NB4 (cell line): ENCODE data around the gene ZNF598.

Experiments used
- MYC ChIP-seq: IDR thresholded peaks from 2 replicates; pipeline ENCODE4 v1.6.1; 2011; ENCODE audit warnings: low read depth, low read length
- POLR2A ChIP-seq: IDR thresholded peaks from 2 replicates; pipeline ENCODE4 v1.6.1; 2011; ENCODE audit warnings: mild to moderate bottlenecking; ENCODE audit not compliant: insufficient read length; ENCODE audit errors: extremely low read depth
- TF ChIP-seq, protein P1 (sequence below): IDR thresholded peaks from one replicate; pipeline ENCODE4 v1.5.1; 2012; ENCODE audit warnings: low read depth, low read length
- TF ChIP-seq, protein P2 (sequence below): IDR thresholded peaks from 2 replicates; pipeline ENCODE4 v1.6.1; 2011; ENCODE audit warnings: low read depth, low read length

DNA sequence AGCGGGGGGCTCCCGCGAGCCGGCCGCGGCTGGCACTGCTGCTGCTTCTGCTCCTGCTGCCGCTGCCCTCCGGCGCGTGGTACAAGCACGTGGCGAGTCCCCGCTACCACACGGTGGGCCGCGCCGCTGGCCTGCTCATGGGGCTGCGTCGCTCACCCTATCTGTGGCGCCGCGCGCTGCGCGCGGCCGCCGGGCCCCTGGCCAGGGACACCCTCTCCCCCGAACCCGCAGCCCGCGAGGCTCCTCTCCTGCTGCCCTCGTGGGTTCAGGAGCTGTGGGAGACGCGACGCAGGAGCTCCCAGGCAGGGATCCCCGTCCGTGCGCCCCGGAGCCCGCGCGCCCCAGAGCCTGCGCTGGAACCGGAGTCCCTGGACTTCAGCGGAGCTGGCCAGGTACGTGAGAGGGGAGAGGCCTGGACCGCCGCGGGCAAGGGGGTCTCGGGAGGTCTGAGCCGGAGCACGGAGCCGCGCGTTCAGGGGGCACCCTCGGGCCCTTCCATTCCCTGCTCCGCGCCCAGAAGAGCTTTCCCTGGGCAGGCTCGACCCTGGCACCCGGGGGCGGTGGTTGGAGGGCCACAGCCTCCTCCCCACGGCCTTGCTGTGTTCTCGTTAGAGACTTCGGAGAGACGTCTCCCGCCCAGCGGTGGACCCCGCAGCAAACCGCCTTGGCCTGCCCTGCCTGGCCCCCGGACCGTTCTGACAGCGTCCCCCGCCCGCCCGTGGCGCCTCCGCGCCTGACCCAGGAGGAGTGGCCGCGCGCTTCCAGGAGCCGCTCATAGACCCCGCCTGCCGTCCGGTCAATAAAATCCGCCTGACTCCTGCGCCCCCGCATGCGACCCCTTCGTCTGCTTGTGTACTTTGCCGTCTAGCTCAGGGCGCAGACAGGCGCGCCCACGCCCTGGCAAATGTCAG is 10.6 kb upstream of the ZNF598 start:
- TF ChIP-seq POLR2A (no peak), MYC (no peak)
- TF ChIP-seq, protein P1, sequence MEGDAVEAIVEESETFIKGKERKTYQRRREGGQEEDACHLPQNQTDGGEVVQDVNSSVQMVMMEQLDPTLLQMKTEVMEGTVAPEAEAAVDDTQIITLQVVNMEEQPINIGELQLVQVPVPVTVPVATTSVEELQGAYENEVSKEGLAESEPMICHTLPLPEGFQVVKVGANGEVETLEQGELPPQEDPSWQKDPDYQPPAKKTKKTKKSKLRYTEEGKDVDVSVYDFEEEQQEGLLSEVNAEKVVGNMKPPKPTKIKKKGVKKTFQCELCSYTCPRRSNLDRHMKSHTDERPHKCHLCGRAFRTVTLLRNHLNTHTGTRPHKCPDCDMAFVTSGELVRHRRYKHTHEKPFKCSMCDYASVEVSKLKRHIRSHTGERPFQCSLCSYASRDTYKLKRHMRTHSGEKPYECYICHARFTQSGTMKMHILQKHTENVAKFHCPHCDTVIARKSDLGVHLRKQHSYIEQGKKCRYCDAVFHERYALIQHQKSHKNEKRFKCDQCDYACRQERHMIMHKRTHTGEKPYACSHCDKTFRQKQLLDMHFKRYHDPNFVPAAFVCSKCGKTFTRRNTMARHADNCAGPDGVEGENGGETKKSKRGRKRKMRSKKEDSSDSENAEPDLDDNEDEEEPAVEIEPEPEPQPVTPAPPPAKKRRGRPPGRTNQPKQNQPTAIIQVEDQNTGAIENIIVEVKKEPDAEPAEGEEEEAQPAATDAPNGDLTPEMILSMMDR, result no peak
- TF ChIP-seq, protein P2, sequence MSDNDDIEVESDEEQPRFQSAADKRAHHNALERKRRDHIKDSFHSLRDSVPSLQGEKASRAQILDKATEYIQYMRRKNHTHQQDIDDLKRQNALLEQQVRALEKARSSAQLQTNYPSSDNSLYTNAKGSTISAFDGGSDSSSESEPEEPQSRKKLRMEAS, result no peak
